K562 (cell line): ENCODE results near the gene ATF4. TPM values are rescaled to one million over a fixed set of nuclear protein-coding genes. Genes with fewer than 3 reads are reported as not detected.

Experiments
- ATAC-seq: fragments of 200-7000 bp; cut with Tn5 transposase; 3 replicates; pipeline ENCODE4 v1.9.1; 2020; ENCODE audit warnings: moderate library complexity
- BruUV-seq: library from RNA; stranded (reverse); fragments of 400-500 nt; replicated peaks from 2 replicates; lab custom pipeline; 2021; lab: Mats Ljungman, UMichigan
- CTCF ChIA-PET: fragments of 300-600 bp; formaldehyde crosslinking; extraction: SDS; loops from one replicate; lab custom pipeline; 2021; ENCODE audit warnings: low intra/inter-chr PET ratio; lab: Yijun Ruan, JAX
- POLR2A ChIA-PET: fragments of 300-600, 350-650 bp; sonication (Branson Sonifier 250); formaldehyde crosslinking; extraction: SDS; loops from one replicate; lab custom pipeline; 2021; ENCODE audit warnings: antibody characterized with exemption, inconsistent platforms; lab: Yijun Ruan, JAX
- DNase-seq, 4 experiments: peaks; one replicate each; pipeline versions ENCODE4 v3.0.0 to v3.0.0-alpha.2; 2011 to 2018; ENCODE audit warnings: low spot score in 3 of 4, mixed read lengths in 3 of 4; ENCODE audit errors: extremely low read depth in 1 of 4
- FAIRE-seq: peaks from 2 replicates; lab custom pipeline; 2011; peaks lifted over from hg19 to GRCh38; lab: Jason Lieb, UNC
- H2AFZ ChIP-seq: 2 replicates; pipeline ENCODE4 v1.6.0; 2011; ENCODE audit warnings: low read depth, low read length, control low read depth, inconsistent platforms
- H3K27ac ChIP-seq: fragments of 200-600 bp; 3 replicates; pipeline ENCODE4 v1.8.0; 2011; ENCODE audit warnings: low read depth, mild to moderate bottlenecking, control low read depth, inconsistent platforms, low read length, moderate library complexity, mixed read lengths; ENCODE audit errors: extremely low read depth
- H3K27me3 ChIP-seq, 2 experiments: fragments of 300-600 bp in 1 of 2; 2 replicates in 1 of 2; 3 replicates in 1 of 2; pipeline versions ENCODE4 v1.6.0 to v1.8.0; 2011; ENCODE audit warnings: inconsistent platforms in 2 of 2, low read length in 2 of 2, mild to moderate bottlenecking in 1 of 2, mixed read lengths in 1 of 2, moderate library complexity in 1 of 2; ENCODE audit not compliant: control insufficient read depth in 2 of 2, insufficient read depth in 2 of 2
- H3K36me3 ChIP-seq: fragments of 300-600 bp; 3 replicates; pipeline ENCODE4 v1.8.0; 2011; ENCODE audit warnings: mild to moderate bottlenecking, low read length, inconsistent platforms; ENCODE audit not compliant: control insufficient read depth, insufficient read depth
- H3K4me1 ChIP-seq, 2 experiments: fragments of 200-600 bp in 1 of 2; replicated peaks in 1 of 2; 2 replicates in 1 of 2; 3 replicates in 1 of 2; pipeline versions ENCODE4 v1.5.1 to v1.8.0; 2011; ENCODE audit warnings: inconsistent platforms in 2 of 2, low read length in 2 of 2, mild to moderate bottlenecking in 1 of 2, mixed read lengths in 1 of 2, moderate library complexity in 1 of 2; ENCODE audit not compliant: control insufficient read depth in 2 of 2, insufficient read depth in 2 of 2
- H3K4me2 ChIP-seq: 2 replicates; pipeline ENCODE4 v1.6.1; 2011; ENCODE audit warnings: low read length, control low read depth, inconsistent platforms, mixed read lengths; ENCODE audit not compliant: insufficient read depth
- H3K4me3 ChIP-seq: fragments of 200-600 bp; sonication (generic), shearing (Covaris generic); 2 replicates; pipeline ENCODE4 v1.5.1; 2016; ENCODE audit warnings: control low read depth, inconsistent platforms
- H3K79me2 ChIP-seq: fragments of 200-600 bp; 3 replicates; pipeline ENCODE4 v1.8.0; 2011; ENCODE audit warnings: low read length, inconsistent platforms; ENCODE audit not compliant: control insufficient read depth, insufficient read depth
- H3K9ac ChIP-seq, 2 experiments: 2 replicates each; pipeline versions ENCODE4 v1.6.0 to v1.6.1; 2011; ENCODE audit warnings: low read depth in 2 of 2, low read length in 2 of 2, control low read depth in 1 of 2, inconsistent platforms in 1 of 2, mild to moderate bottlenecking in 1 of 2, mixed read lengths in 1 of 2; ENCODE audit not compliant: insufficient read depth in 1 of 2
- H3K9me1 ChIP-seq: one replicate; pipeline ENCODE4 v1.6.0; 2011; ENCODE audit warnings: inconsistent platforms, mild to moderate bottlenecking, low read length, moderate library complexity; ENCODE audit not compliant: control insufficient read depth, insufficient read depth
- H3K9me3 ChIP-seq: replicated peaks from 2 replicates; pipeline ENCODE4 v1.5.1; 2011; ENCODE audit warnings: low read depth, low read length, inconsistent platforms; ENCODE audit not compliant: control insufficient read depth, insufficient read depth
- H4K20me1 ChIP-seq: replicated peaks from 2 replicates; pipeline ENCODE4 v1.6.1; 2011; ENCODE audit warnings: low read length, inconsistent platforms, mixed read lengths; ENCODE audit not compliant: control insufficient read depth, insufficient read depth
- NFATC3 ChIP-seq: fragments of 450-650 bp; IDR thresholded peaks from 2 replicates; pipeline ENCODE4 v1.6.1; 2017; ENCODE audit warnings: mild to moderate bottlenecking
- SIX5 ChIP-seq, 2 experiments: IDR thresholded peaks; 2 replicates each; pipeline ENCODE4 v1.6.1; 2011; ENCODE audit warnings: low read length in 2 of 2, borderline replicate concordance in 1 of 2, low read depth in 1 of 2, mild to moderate bottlenecking in 1 of 2, moderate library complexity in 1 of 2; ENCODE audit not compliant: insufficient read depth in 1 of 2
- TAF7 ChIP-seq: fragments of 450-650 bp; IDR thresholded peaks from 2 replicates; pipeline ENCODE4 v1.6.1; 2016; ENCODE audit warnings: missing genetic modification characterization, missing compliant biosample characterization
- TSHZ1 ChIP-seq: fragments of 250-450 bp; sonication (Bioruptor Pico); IDR thresholded peaks from 2 replicates; pipeline ENCODE4 v1.4.0; 2020; ENCODE audit warnings: mild to moderate bottlenecking, moderate library complexity
- ZNF175 ChIP-seq: fragments of 200-800 bp; sonication (Bioruptor generic); IDR thresholded peaks from 2 replicates; pipeline ENCODE4 v1.6.1; 2016; ENCODE audit warnings: low read depth, mild to moderate bottlenecking, missing genetic modification characterization, missing compliant biosample characterization
- WGBS: fragments of 100-300 bp; shearing (Covaris generic); methylation state at CpG from one replicate; pipeline ENCODE4 v1.1.6; 2016; ENCODE audit warnings: low coverage, mixed read lengths; ENCODE audit not compliant: insufficient coverage; ENCODE audit errors: missing lambda C conversion rate; 5-methylcytosine and 5-hydroxymethylcytosine counted together
- in situ Hi-C: fragments of 300-500 bp; cut with MboI; formaldehyde crosslinking; loops from 4 replicates; pipeline ENCODE4 v1.15.0; 2018; ENCODE audit warnings: inconsistent platforms, mixed read lengths
- intact Hi-C: fragments of 100-400 bp; cut with micrococcal nuclease; formaldehyde crosslinking; loops from 2 replicates; pipeline ENCODE4 v1.14.2; 2022
- polyA plus RNA-seq, 8 experiments: library from polyadenylated mRNA; depleted of rRNA in 4 of 8; stranded (reverse) in 5 of 8; unstranded in 3 of 8; fragments of >200 nt; fragmentation: Nextera tagmentation in 2 of 8; fragmentation: Illumina TruSeq in 1 of 8; extraction: Ambion mirVana in 2 of 8; extraction: Trizol in 1 of 8; gene quantifications; 2 replicates each; pipeline versions ENCODE4 v1.2.1 to v1.2.3, GENCODE V29; 2011 to 2014; ENCODE audit warnings: inconsistent platforms in 1 of 8, missing spikeins in 1 of 8
- total RNA-seq, 7 experiments: library from RNA; depleted of rRNA in 6 of 7; stranded (reverse); fragments of >200 nt in 6 of 7; fragmentation: Illumina TruSeq in 2 of 7; extraction: Trizol in 2 of 7; gene quantifications; 2 replicates each; pipeline versions ENCODE4 v1.2.1 to v1.2.3, GENCODE V29; 2011 to 2021; ENCODE audit warnings: low replicate concordance in 1 of 7

Gene ATF4
- total and polyA plus RNA-seq, 9 of the 15 experiments (the other 6 are each of a cell fraction or from before 2014, with no cell fraction given), result 93.1 to 723 (median 355) TPM

- no TSS peak for BruUV-seq
- ATAC-seq, result no peak
- H3K27ac ChIP-seq, result no peak overlapping the region
- in situ Hi-C loops, result no loop called here
- no peak overlapping the region for H3K9ac ChIP-seq
- CTCF ChIA-PET, result interaction anchor here (0.9 to 1.7 kb wide), 2 partner anchors 20 to 22 kb away, joined by 3 to 8 read pairs; no protein-coding TSS in a partner anchor
- FAIRE-seq, result no peak
- H3K4me3 ChIP-seq, result no peak overlapping the region
- no peaks in the 10 kb centered on the region for H3K9me3 ChIP-seq
- H3K27me3 ChIP-seq, result no peaks in the 10 kb centered on the region
- no peak for DNase-seq
- peaks cover 17 to 18% of the 10 kb centered on the region in 2 experiments; a peak in 3 of 5 replicates for H3K4me1 ChIP-seq
- peaks cover 71% of the 10 kb centered on the region for H3K36me3 ChIP-seq
- no peak overlapping the region for H2AFZ ChIP-seq
- intact Hi-C loops, result loop anchor here (5.0 kb wide), 2 partner anchors 53 to 128 kb away; no protein-coding TSS in a partner anchor
- H3K4me2 ChIP-seq, result no peak overlapping the region
- WGBS, result 84% methylated on average over 11 of the region's 12 CpGs
- TF ChIP-seq ZNF175 (CRISPR knock-in tag) (no peak), TSHZ1 (CRISPR knock-in tag) (no peak), TAF7 (tag) (no peak), NFATC3 (no peak), SIX5 (IDR thresholded peaks at IDR 0.05; ENCODE audit: borderline replicate concordance in 1 of 2, insufficient read depth in 1 of 2, low read depth in 1 of 2, low read length in 2 of 2) (no peak)
- POLR2A ChIA-PET, result interaction anchor here (0.6 to 2.8 kb wide), 10 partner anchors 8 to 918 kb away, joined by 3 to 15 read pairs (median 4); partner anchors contain the start of gene MIEF1
- peaks cover 49% of the 10 kb centered on the region for H3K79me2 ChIP-seq
- H3K9me1 ChIP-seq, result no peaks in the 10 kb centered on the region
- H4K20me1 ChIP-seq, result peaks cover 10% of the 10 kb centered on the region
These were observed 4.9 kb upstream of the ATF4 start for GRCh38 chr22:39515266-39516050.
